ENCODE measurements around the gene EEFSEC.

GRCh38 chr3:128337305-128337704 is 184.0 kb downstream of the EEFSEC start:
- TF ChIP-seq CTCF (IDR thresholded peaks at IDR 0.05) = no peak
- no peak for TF ChIP-seq EP300 (IDR thresholded peaks at IDR 0.05)
